K562 (cell line): Measurements from ENCODE around the gene PIAS3. TPM values are rescaled to one million over a fixed set of nuclear protein-coding genes. Genes with fewer than 3 reads are reported as not detected.
A peak's percentile ranks its signal among the peaks of the same experiment; 100 is the strongest.

Experiments used
- CBFA2T3 ChIP-seq: fragments of 450-650 bp; IDR thresholded peaks from 2 replicates; pipeline ENCODE4 v1.6.1; 2017
- CREB1 ChIP-seq, 2 experiments: sonication (generic) in 1 of 2; formaldehyde crosslinking in 1 of 2; IDR thresholded peaks; 2 replicates each; pipeline versions ENCODE4 v1.6.1 to v1.8.0; 2012 to 2022; ENCODE audit warnings: inconsistent platforms in 1 of 2, mild to moderate bottlenecking in 1 of 2, missing genetic modification reagents in 1 of 2, moderate library complexity in 1 of 2
- CXXC5 ChIP-seq: fragments of 250-450 bp; sonication (Bioruptor Pico); IDR thresholded peaks from 2 replicates; pipeline ENCODE4 v1.8.0; 2022; ENCODE audit warnings: inconsistent platforms, mild to moderate bottlenecking, moderate library complexity
- FUS ChIP-seq: fragments of 200-400 bp; formaldehyde crosslinking; optimal IDR thresholded peaks from 2 replicates; pipeline ENCODE3; 2017; ENCODE audit warnings: low read depth, low read length
- NCOR1 ChIP-seq: fragments of 450-650 bp; IDR thresholded peaks from 2 replicates; pipeline ENCODE4 v1.6.1; 2016; ENCODE audit warnings: mild to moderate bottlenecking, moderate library complexity
- POLR2H ChIP-seq: IDR thresholded peaks from 2 replicates; pipeline ENCODE4 v1.6.1; 2016; ENCODE audit warnings: missing genetic modification characterization, low read depth, mild to moderate bottlenecking, control low read depth, missing compliant biosample characterization, moderate library complexity
- RB1 ChIP-seq: fragments of 450-650 bp; IDR thresholded peaks from 2 replicates; pipeline ENCODE4 v1.6.1; 2017; ENCODE audit warnings: low read depth, mild to moderate bottlenecking
- SP2 ChIP-seq: IDR thresholded peaks from 2 replicates; pipeline ENCODE4 v1.6.1; 2011; ENCODE audit warnings: mild to moderate bottlenecking, low read depth, low read length, moderate library complexity; ENCODE audit not compliant: poor library complexity, severe bottlenecking; ENCODE audit errors: extremely low read depth
- ZC3H8 ChIP-seq: fragments of 450-650 bp; IDR thresholded peaks from 2 replicates; pipeline ENCODE4 v1.6.1; 2017
- ZNF282 ChIP-seq: sonication (generic); formaldehyde crosslinking; IDR thresholded peaks from 2 replicates; pipeline ENCODE4 v1.8.1; 2023; ENCODE audit warnings: missing genetic modification reagents
- ZNF57 ChIP-seq: fragments of 450-650 bp; formaldehyde crosslinking; IDR thresholded peaks from 2 replicates; pipeline ENCODE4 v1.4.0; 2020; ENCODE audit warnings: mild to moderate bottlenecking, moderate library complexity
- polyA plus RNA-seq, 8 experiments: library from polyadenylated mRNA; depleted of rRNA in 4 of 8; stranded (reverse) in 5 of 8; unstranded in 3 of 8; fragments of >200 nt; fragmentation: Nextera tagmentation in 2 of 8; fragmentation: Illumina TruSeq in 1 of 8; extraction: Ambion mirVana in 2 of 8; extraction: Trizol in 1 of 8; gene quantifications; 2 replicates each; pipeline versions ENCODE4 v1.2.1 to v1.2.3, GENCODE V29; 2011 to 2014; ENCODE audit warnings: inconsistent platforms in 1 of 8, missing spikeins in 1 of 8
- total RNA-seq, 7 experiments: library from RNA; depleted of rRNA in 6 of 7; stranded (reverse); fragments of >200 nt in 6 of 7; fragmentation: Illumina TruSeq in 2 of 7; extraction: Trizol in 2 of 7; gene quantifications; 2 replicates each; pipeline versions ENCODE4 v1.2.1 to v1.2.3, GENCODE V29; 2011 to 2021; ENCODE audit warnings: low replicate concordance in 1 of 7
- TF ChIP-seq, protein P1 (sequence below): fragments of 200-800 bp; sonication (Bioruptor generic); IDR thresholded peaks from 2 replicates; pipeline ENCODE4 v1.6.1; 2016; ENCODE audit warnings: missing genetic modification characterization, missing compliant biosample characterization
- TF ChIP-seq, protein P2 (sequence below): fragments of 250-450 bp; sonication (Bioruptor Pico); IDR thresholded peaks from 2 replicates; pipeline ENCODE4 v1.5.0; 2020; ENCODE audit warnings: mild to moderate bottlenecking
- TF ChIP-seq, protein P3 (sequence below): fragments of 250-450 bp; sonication (Bioruptor Pico); IDR thresholded peaks from 2 replicates; pipeline ENCODE4 v1.4.0; 2020; ENCODE audit warnings: mild to moderate bottlenecking, moderate library complexity
- TF ChIP-seq, protein P4 (sequence below): fragments of 450-650 bp; IDR thresholded peaks from 2 replicates; pipeline ENCODE4 v1.6.1; 2017; ENCODE audit warnings: mild to moderate bottlenecking, moderate library complexity
- TF ChIP-seq, protein P5 (sequence below): fragments of 250-450 bp; sonication (Bioruptor Pico); IDR thresholded peaks from 2 replicates; pipeline ENCODE4 v1.8.0; 2021; ENCODE audit warnings: borderline replicate concordance, mild to moderate bottlenecking, moderate library complexity; ENCODE audit not compliant: poor library complexity, severe bottlenecking

Gene PIAS3
- total and polyA plus RNA-seq, 9 of the 15 experiments (the other 6 are each of a cell fraction or from before 2014, with no cell fraction given), result 1.1 to 25.6 (median 7.9) TPM

DNA sequence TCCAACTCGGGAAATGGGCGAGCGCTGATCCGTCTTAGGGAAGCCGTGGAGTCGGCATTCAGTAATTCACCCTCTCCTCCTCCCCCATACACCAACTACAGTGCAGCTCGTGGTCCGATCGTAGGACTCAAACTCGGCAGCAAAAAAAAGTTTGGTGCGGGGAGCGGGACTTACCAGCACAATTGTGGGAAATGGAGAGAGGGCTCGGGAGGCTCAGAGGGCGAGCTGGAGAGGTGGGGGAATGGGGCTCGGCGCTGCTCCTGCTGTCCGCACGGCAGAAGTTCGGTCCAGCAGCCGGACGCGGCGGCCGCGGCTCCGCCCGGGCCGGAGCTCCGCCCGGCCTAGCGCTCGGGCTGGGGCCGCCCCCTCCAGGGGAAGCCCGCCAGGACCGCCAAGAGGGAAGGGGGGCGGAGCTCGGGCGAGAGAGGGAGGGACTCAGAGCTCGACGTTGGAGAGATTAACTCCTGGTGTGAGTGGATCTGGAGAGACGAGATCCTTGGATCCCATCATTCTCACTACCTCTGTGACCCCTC is 676 bp upstream of the PIAS3 start (continued):
- TF ChIP-seq, protein P1, sequence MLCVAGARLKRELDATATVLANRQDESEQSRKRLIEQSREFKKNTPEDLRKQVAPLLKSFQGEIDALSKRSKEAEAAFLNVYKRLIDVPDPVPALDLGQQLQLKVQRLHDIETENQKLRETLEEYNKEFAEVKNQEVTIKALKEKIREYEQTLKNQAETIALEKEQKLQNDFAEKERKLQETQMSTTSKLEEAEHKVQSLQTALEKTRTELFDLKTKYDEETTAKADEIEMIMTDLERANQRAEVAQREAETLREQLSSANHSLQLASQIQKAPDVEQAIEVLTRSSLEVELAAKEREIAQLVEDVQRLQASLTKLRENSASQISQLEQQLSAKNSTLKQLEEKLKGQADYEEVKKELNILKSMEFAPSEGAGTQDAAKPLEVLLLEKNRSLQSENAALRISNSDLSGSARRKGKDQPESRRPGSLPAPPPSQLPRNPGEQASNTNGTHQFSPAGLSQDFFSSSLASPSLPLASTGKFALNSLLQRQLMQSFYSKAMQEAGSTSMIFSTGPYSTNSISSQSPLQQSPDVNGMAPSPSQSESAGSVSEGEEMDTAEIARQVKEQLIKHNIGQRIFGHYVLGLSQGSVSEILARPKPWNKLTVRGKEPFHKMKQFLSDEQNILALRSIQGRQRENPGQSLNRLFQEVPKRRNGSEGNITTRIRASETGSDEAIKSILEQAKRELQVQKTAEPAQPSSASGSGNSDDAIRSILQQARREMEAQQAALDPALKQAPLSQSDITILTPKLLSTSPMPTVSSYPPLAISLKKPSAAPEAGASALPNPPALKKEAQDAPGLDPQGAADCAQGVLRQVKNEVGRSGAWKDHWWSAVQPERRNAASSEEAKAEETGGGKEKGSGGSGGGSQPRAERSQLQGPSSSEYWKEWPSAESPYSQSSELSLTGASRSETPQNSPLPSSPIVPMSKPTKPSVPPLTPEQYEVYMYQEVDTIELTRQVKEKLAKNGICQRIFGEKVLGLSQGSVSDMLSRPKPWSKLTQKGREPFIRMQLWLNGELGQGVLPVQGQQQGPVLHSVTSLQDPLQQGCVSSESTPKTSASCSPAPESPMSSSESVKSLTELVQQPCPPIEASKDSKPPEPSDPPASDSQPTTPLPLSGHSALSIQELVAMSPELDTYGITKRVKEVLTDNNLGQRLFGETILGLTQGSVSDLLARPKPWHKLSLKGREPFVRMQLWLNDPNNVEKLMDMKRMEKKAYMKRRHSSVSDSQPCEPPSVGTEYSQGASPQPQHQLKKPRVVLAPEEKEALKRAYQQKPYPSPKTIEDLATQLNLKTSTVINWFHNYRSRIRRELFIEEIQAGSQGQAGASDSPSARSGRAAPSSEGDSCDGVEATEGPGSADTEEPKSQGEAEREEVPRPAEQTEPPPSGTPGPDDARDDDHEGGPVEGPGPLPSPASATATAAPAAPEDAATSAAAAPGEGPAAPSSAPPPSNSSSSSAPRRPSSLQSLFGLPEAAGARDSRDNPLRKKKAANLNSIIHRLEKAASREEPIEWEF (CRISPR knock-in tag), result no peak
- peak; percentile 75; the same call in 1 of the 2 replicates for TF ChIP-seq RB1
- no peak for TF ChIP-seq SP2
- no peak for TF ChIP-seq NCOR1
- TF ChIP-seq POLR2H (tag), result no peak
- TF ChIP-seq, protein P2, sequence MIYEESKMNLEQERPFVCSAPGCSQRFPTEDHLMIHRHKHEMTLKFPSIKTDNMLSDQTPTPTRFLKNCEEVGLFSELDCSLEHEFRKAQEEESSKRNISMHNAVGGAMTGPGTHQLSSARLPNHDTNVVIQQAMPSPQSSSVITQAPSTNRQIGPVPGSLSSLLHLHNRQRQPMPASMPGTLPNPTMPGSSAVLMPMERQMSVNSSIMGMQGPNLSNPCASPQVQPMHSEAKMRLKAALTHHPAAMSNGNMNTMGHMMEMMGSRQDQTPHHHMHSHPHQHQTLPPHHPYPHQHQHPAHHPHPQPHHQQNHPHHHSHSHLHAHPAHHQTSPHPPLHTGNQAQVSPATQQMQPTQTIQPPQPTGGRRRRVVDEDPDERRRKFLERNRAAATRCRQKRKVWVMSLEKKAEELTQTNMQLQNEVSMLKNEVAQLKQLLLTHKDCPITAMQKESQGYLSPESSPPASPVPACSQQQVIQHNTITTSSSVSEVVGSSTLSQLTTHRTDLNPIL, result no peak
- peak; percentile 63 for TF ChIP-seq CXXC5
- no peak for TF ChIP-seq ZNF282 (CRISPR knock-in tag)
- TF ChIP-seq, protein P3, sequence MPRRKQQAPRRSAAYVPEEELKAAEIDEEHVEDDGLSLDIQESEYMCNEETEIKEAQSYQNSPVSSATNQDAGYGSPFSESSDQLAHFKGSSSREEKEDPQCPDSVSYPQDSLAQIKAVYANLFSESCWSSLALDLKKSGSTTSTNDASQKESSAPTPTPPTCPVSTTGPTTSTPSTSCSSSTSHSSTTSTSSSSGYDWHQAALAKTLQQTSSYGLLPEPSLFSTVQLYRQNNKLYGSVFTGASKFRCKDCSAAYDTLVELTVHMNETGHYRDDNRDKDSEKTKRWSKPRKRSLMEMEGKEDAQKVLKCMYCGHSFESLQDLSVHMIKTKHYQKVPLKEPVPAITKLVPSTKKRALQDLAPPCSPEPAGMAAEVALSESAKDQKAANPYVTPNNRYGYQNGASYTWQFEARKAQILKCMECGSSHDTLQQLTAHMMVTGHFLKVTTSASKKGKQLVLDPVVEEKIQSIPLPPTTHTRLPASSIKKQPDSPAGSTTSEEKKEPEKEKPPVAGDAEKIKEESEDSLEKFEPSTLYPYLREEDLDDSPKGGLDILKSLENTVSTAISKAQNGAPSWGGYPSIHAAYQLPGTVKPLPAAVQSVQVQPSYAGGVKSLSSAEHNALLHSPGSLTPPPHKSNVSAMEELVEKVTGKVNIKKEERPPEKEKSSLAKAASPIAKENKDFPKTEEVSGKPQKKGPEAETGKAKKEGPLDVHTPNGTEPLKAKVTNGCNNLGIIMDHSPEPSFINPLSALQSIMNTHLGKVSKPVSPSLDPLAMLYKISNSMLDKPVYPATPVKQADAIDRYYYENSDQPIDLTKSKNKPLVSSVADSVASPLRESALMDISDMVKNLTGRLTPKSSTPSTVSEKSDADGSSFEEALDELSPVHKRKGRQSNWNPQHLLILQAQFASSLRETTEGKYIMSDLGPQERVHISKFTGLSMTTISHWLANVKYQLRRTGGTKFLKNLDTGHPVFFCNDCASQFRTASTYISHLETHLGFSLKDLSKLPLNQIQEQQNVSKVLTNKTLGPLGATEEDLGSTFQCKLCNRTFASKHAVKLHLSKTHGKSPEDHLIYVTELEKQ (CRISPR knock-in tag), result no peak
- no peak for TF ChIP-seq CBFA2T3
- TF ChIP-seq, protein P4, sequence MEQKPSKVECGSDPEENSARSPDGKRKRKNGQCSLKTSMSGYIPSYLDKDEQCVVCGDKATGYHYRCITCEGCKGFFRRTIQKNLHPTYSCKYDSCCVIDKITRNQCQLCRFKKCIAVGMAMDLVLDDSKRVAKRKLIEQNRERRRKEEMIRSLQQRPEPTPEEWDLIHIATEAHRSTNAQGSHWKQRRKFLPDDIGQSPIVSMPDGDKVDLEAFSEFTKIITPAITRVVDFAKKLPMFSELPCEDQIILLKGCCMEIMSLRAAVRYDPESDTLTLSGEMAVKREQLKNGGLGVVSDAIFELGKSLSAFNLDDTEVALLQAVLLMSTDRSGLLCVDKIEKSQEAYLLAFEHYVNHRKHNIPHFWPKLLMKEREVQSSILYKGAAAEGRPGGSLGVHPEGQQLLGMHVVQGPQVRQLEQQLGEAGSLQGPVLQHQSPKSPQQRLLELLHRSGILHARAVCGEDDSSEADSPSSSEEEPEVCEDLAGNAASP, result no peak
- TF ChIP-seq CREB1 (IDR thresholded peaks at IDR 0.05), result no peak
- no peak for TF ChIP-seq CREB1 (CRISPR knock-in tag; IDR thresholded peaks at IDR 0.05)
- TF ChIP-seq ZC3H8, result no peak
- TF ChIP-seq ZNF57 (CRISPR knock-in tag), result no peak
- no peak for TF ChIP-seq FUS
- TF ChIP-seq, protein P5, sequence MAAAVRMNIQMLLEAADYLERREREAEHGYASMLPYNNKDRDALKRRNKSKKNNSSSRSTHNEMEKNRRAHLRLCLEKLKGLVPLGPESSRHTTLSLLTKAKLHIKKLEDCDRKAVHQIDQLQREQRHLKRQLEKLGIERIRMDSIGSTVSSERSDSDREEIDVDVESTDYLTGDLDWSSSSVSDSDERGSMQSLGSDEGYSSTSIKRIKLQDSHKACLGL, result no peak
